ENCODE data around the gene CNTN4. TPM values are rescaled to one million over a fixed set of nuclear protein-coding genes. Genes with fewer than 3 reads are reported as not detected.
A peak's percentile ranks its signal among the peaks of the same experiment; 100 is the strongest.

CNTN4 gene
- total RNA-seq, 1 donor from 2014 or later: not detected

DNA sequence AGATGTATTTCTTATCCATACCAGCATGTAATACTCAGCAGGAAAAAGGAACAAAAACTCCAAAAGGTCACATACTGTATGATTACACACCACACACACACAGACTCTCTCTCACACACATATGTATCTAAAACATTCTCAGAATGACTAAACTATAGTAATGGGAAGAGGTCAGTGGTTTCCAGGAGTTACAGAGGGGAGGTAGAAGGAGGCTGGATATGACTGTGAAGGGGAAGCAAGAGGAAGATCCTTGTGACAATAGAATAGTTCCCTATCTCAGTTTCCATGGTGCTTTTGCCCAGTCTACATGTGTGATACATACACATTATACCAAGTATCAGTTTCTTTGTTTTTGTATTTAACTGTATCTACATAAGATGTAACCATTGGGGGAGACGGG, 821.4 kb downstream of the CNTN4 start:
- Histone ChIP-seq H3K36me3 (ENCODE audit: insufficient read depth, low read length) (no peaks in the 10 kb centered on the region), H3K79me2 (ENCODE audit: insufficient read depth, low read length) (no peaks in the 10 kb centered on the region), H3K4me3 (ENCODE audit: insufficient read depth, low read depth, low read length) (no peak overlapping the region), H3K4me2 (ENCODE audit: low read length) (no peak overlapping the region), H3K4me1 (ENCODE audit: insufficient read depth, low read length) (no peaks in the 10 kb centered on the region), H3K27me3 (ENCODE audit: insufficient read depth, low read length) (no peaks in the 10 kb centered on the region), H3K27ac (ENCODE audit: low read depth, low read length) (no peak overlapping the region), H3K9me3 (ENCODE audit: insufficient read depth, low read depth, low read length) (peaks cover 4% of the 10 kb centered on the region), H2AFZ (ENCODE audit: low read depth, low read length) (no peak overlapping the region), H4K20me1 (ENCODE audit: insufficient read depth, low read length) (no peaks in the 10 kb centered on the region), H3K9ac (ENCODE audit: low read length) (no peak overlapping the region)
- no peak overlapping the region for H3K4me3 Mint-ChIP-seq (ENCODE audit: unreplicated experiment)
- FAIRE-seq: no peak
- H3K27ac Mint-ChIP-seq (ENCODE audit: unreplicated experiment): no peak overlapping the region
- H3K9me3 Mint-ChIP-seq (ENCODE audit: unreplicated experiment): no peaks in the 10 kb centered on the region
- TF ChIP-seq CTCF (IDR thresholded peaks at IDR 0.05; ENCODE audit: insufficient read depth, low read depth, low read length) (no peak), EZH2 (IDR thresholded peaks at IDR 0.05; ENCODE audit: insufficient read depth, low read length) (no peak)
- H3K27me3 Mint-ChIP-seq (ENCODE audit: low read depth, unreplicated experiment): no peaks in the 10 kb centered on the region
- no peaks in the 10 kb centered on the region for H3K4me1 Mint-ChIP-seq (ENCODE audit: low read depth, unreplicated experiment)
- DNase-seq (ENCODE audit: low read depth): no peak
- H3K36me3 Mint-ChIP-seq (ENCODE audit: low read depth, unreplicated experiment): no peaks in the 10 kb centered on the region

DNA sequence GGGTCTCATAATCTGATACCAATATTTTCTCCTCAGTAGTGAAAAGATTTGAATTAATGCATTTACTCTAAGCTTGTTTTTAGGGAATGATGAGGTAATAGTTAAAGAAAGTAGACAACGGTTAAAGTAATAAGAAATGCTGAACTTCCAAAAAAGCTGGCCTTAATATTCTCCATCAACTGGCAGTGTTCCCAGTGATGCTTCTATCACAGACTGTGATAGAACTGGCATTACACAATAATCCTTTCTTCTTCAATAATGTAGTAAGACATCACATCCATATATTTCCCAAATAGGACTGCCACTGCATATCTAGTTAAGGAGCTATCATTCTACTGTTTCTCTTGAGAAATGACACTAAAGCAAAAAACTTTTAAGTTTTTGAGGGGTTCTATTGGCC, 822.8 kb downstream of the CNTN4 start:
- no peak for DNase-seq (ENCODE audit: low read depth)
- Histone ChIP-seq H3K4me3 (ENCODE audit: insufficient read depth, low read depth, low read length) (no peak overlapping the region), H3K4me2 (ENCODE audit: low read length) (no peak overlapping the region), H2AFZ (ENCODE audit: low read depth, low read length) (no peak overlapping the region), H3K36me3 (ENCODE audit: insufficient read depth, low read length) (no peaks in the 10 kb centered on the region), H4K20me1 (ENCODE audit: insufficient read depth, low read length) (no peaks in the 10 kb centered on the region), H3K79me2 (ENCODE audit: insufficient read depth, low read length) (no peaks in the 10 kb centered on the region), H3K9ac (ENCODE audit: low read length) (no peak overlapping the region), H3K4me1 (ENCODE audit: insufficient read depth, low read length) (no peaks in the 10 kb centered on the region), H3K27ac (ENCODE audit: low read depth, low read length) (no peak overlapping the region), H3K9me3 (ENCODE audit: insufficient read depth, low read depth, low read length) (peaks cover 4% of the 10 kb centered on the region), H3K27me3 (ENCODE audit: insufficient read depth, low read length) (no peaks in the 10 kb centered on the region)
- no peaks in the 10 kb centered on the region for H3K27me3 Mint-ChIP-seq (ENCODE audit: low read depth, unreplicated experiment)
- H3K4me3 Mint-ChIP-seq (ENCODE audit: unreplicated experiment): no peak overlapping the region
- no peaks in the 10 kb centered on the region for H3K4me1 Mint-ChIP-seq (ENCODE audit: low read depth, unreplicated experiment)
- FAIRE-seq: no peak
- no peak for TF ChIP-seq EZH2 (IDR thresholded peaks at IDR 0.05; ENCODE audit: insufficient read depth, low read length)
- no peak for TF ChIP-seq CTCF (IDR thresholded peaks at IDR 0.05; ENCODE audit: insufficient read depth, low read depth, low read length)
- no peak overlapping the region for H3K27ac Mint-ChIP-seq (ENCODE audit: unreplicated experiment)
- H3K36me3 Mint-ChIP-seq (ENCODE audit: low read depth, unreplicated experiment): no peaks in the 10 kb centered on the region
- H3K9me3 Mint-ChIP-seq (ENCODE audit: unreplicated experiment): no peaks in the 10 kb centered on the region

DNA sequence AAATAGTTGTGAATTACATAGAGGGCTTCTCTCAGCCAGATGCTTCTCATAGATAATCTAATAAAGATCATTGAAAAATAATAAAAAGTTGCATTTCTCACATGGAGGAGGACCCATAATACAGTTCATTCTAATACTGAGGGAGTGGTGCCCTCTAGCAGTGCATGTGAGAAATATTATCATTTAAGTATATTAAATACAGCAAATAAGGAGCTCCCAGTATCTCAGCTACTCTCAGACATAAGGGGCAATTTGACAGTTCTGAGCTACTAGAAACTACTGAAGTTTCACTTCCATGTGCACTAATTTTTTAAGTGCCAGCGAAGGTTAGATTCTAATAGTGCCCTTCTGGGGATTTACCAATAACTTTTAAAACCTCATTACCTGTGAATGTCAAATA, 823.2 kb downstream of the CNTN4 start:
- no peaks in the 10 kb centered on the region for H3K27me3 ChIP-seq (ENCODE audit: insufficient read depth, low read length)
- FAIRE-seq (no peak), DNase-seq (ENCODE audit: low read depth) (no peak)
- no peaks in the 10 kb centered on the region for H3K27me3 Mint-ChIP-seq (ENCODE audit: low read depth, unreplicated experiment)
- no peak overlapping the region for H3K27ac ChIP-seq (ENCODE audit: low read depth, low read length)
- no peaks in the 10 kb centered on the region for H3K36me3 ChIP-seq (ENCODE audit: insufficient read depth, low read length)
- H3K36me3 Mint-ChIP-seq (ENCODE audit: low read depth, unreplicated experiment): no peaks in the 10 kb centered on the region
- no peaks in the 10 kb centered on the region for H3K4me1 Mint-ChIP-seq (ENCODE audit: low read depth, unreplicated experiment)
- H3K4me1 ChIP-seq (ENCODE audit: insufficient read depth, low read length): no peaks in the 10 kb centered on the region
- H2AFZ ChIP-seq (ENCODE audit: low read depth, low read length): no peak overlapping the region
- H3K27ac Mint-ChIP-seq (ENCODE audit: unreplicated experiment): no peak overlapping the region
- no peaks in the 10 kb centered on the region for H3K79me2 ChIP-seq (ENCODE audit: insufficient read depth, low read length)
- H3K4me3 Mint-ChIP-seq (ENCODE audit: unreplicated experiment): no peak overlapping the region
- no peak overlapping the region for H3K4me3 ChIP-seq (ENCODE audit: insufficient read depth, low read depth, low read length)
- no peaks in the 10 kb centered on the region for H4K20me1 ChIP-seq (ENCODE audit: insufficient read depth, low read length)
- H3K9me3 ChIP-seq (ENCODE audit: insufficient read depth, low read depth, low read length): peaks cover 4% of the 10 kb centered on the region
- no peak overlapping the region for H3K9ac ChIP-seq (ENCODE audit: low read length)
- TF ChIP-seq CTCF (IDR thresholded peaks at IDR 0.05; ENCODE audit: insufficient read depth, low read depth, low read length): peak; percentile 20
- TF ChIP-seq EZH2 (IDR thresholded peaks at IDR 0.05; ENCODE audit: insufficient read depth, low read length): no peak
- H3K4me2 ChIP-seq (ENCODE audit: low read length): no peak overlapping the region
- no peaks in the 10 kb centered on the region for H3K9me3 Mint-ChIP-seq (ENCODE audit: unreplicated experiment)
